NCI-H1048 (cell line): ENCODE results near the gene FTSJ1.
A peak's percentile ranks its signal among the peaks of the same experiment; 100 is the strongest.
"Not testable (repeated sequence)": the region's sequence is repeated elsewhere in the genome, so short reads cannot be mapped to it uniquely, and the experiment has no call there.

Experiments used
- DNase-seq: peaks from one replicate; lab custom pipeline; 2025; lab: John Stamatoyannopoulos, UW

The FTSJ1 gene

GRCh38 chrX:48521353-48522243 lies 45.6 kb downstream of the FTSJ1 start, which contains the start of gene EBP:
Gene EBP, plus strand, starts transcription at chrX:48521808. Its CDS starts 1,964 bp downstream, at chrX:48523772.
- peak; percentile 38 for DNase-seq

DNA sequence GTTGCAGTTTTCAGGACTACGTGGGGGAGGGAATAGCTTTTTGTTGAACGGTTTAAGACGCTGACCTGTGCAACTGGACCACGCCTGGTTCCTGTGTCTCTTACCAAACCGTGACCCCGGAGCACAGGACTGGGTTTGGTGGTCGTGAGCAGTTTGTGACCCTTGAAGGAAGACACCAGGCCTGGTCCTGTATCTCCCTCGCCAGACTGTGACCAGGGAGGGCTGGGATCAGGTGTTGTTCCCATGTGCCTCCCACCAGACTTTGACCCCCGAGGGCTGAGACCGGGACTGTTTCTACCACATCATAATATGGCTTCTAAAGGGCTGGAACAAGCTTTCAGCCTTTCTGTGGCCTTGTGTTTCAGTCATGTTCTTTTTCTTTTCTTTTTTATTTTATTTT lies 46.3 kb downstream of the FTSJ1 start:
- DNase-seq = no peak

DNA sequence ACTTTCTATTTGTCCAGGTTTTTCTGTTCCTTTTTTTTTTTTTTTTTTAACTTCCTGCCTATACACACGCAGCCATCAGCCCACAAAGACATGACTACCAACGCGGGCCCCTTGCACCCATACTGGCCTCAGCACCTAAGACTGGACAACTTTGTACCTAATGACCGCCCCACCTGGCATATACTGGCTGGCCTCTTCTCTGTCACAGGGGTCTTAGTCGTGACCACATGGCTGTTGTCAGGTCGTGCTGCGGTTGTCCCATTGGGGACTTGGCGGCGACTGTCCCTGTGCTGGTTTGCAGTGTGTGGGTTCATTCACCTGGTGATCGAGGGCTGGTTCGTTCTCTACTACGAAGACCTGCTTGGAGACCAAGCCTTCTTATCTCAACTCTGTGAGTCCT lies 47.7 kb downstream of the FTSJ1 start:
- DNase-seq = no peak

DNA sequence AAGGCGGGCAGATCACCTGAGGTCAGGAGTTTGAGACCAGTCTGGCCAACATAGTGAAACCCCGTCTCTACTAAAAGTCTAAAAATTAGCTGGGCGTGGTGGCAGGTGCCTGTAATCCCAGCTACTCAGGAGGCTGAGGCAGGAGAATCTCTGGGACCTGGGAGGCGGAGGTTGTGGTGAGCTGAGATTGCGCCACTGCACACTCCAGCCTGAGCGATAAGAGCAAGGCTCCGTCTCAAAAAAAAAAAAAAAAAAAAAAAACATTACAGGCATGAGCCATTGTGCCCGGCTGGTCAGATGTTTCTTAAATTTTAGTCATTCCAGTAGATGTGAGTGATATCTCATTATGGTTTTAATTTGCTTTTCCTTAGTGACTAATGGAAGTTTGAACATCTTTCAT lies 49.9 kb downstream of the FTSJ1 start:
- DNase-seq = not testable (repeated sequence)

GRCh38 chrX:48530736-48531135 lies 54.7 kb downstream of the FTSJ1 start:
- DNase-seq = no peak

DNA sequence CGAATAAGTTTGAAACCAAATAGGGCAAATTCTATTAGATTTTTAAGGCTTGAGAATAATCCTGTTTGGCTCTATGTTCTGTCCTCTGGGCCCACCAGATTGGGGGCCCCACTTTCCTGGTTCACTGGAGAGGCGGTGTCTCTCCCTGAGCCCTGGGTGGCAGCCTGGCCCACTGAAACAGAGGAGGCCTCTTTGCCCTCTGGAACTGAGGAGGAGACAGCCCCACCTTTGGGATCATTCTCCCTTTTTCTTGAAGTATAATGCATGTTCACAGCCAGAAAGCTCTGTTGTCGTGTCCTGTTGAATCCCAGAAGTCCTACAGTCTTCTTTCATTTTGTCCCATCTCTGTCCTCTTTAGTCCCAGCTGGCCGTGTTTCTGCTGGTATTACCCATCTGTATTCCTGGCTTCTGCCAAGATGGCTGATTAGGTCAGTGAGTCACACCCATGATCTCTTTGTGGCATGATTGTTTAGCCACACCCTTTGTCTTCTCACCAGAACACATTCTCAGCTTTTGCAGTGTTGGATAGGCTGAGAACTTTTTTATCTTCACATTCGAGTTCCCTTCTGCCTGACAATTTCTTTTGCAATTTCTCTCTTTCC lies 55.5 kb downstream of the FTSJ1 start:
- DNase-seq = no peak

DNA sequence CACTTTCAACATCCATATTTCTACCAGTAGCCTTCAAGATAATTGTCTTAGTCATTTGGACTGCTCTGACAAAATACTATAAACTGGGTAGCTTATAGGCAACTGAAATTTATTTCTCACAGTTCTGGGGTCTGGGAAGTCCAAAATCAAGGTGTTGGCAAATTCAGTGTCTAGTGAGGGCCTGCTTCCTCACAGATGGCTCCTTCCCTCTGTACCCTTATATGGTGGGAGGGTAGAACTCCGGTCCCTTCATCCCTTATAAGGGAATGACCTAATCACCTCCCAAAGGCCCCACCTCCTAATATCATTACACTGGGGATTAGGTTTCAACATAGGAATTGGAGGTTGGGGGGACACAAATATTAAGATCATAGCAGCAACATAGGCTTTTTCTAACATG lies 56.2 kb downstream of the FTSJ1 start:
- DNase-seq = no peak

- no peak for DNase-seq
Measured at GRCh38 chrX:48533165-48533564, 57.2 kb downstream of the FTSJ1 start.
